Keratinocyte (primary cell): ENCODE measurements around the gene MARCOL. TPM values are rescaled to one million over a fixed set of nuclear protein-coding genes. Genes with fewer than 3 reads are reported as not detected.
"Not testable (repeated sequence)": the region's sequence is repeated elsewhere in the genome, so short reads cannot be mapped to it uniquely, and the experiment has no call there.

Experiments used
- DNase-seq: peaks from one replicate; pipeline ENCODE4 v3.0.0-alpha.2; 2011; ENCODE audit warnings: low read depth, missing footprints, low spot score
- FAIRE-seq: peaks from 2 replicates; lab custom pipeline; 2011; peaks lifted over from hg19 to GRCh38; lab: Jason Lieb, UNC
- H2AFZ ChIP-seq: 2 replicates; pipeline ENCODE4 v1.6.0; 2012; ENCODE audit warnings: low read length, control low read depth, inconsistent platforms; ENCODE audit not compliant: control insufficient read depth
- H3K27ac ChIP-seq: 2 replicates; pipeline ENCODE4 v1.5.1; 2011; ENCODE audit warnings: low read length; ENCODE audit not compliant: control insufficient read depth, insufficient read depth
- H3K27me3 ChIP-seq: 3 replicates; pipeline ENCODE4 v1.6.0; 2011; ENCODE audit warnings: low read length; ENCODE audit not compliant: control insufficient read depth, insufficient read depth; ENCODE audit errors: extremely low read depth
- H3K36me3 ChIP-seq, 2 experiments: 2 replicates in 1 of 2; 3 replicates in 1 of 2; pipeline ENCODE4 v1.5.1; 2011; ENCODE audit warnings: low read length in 2 of 2, mild to moderate bottlenecking in 1 of 2; ENCODE audit not compliant: control insufficient read depth in 2 of 2, insufficient read depth in 2 of 2; ENCODE audit errors: extremely low read depth in 1 of 2
- H3K4me1 ChIP-seq: 3 replicates; pipeline ENCODE4 v1.5.1; 2011; ENCODE audit warnings: low read length; ENCODE audit not compliant: control insufficient read depth, insufficient read depth; ENCODE audit errors: extremely low read depth
- H3K4me2 ChIP-seq: 3 replicates; pipeline ENCODE4 v1.6.0; 2011; ENCODE audit warnings: low read depth, low read length; ENCODE audit not compliant: control insufficient read depth, insufficient read depth; ENCODE audit errors: extremely low read depth
- H3K4me3 ChIP-seq, 3 experiments: fragments of 200-600 bp in 1 of 3; sonication (generic) in 1 of 3; 2 replicates in 2 of 3; 3 replicates in 1 of 3; pipeline ENCODE4 v1.5.1; 2011 to 2016; ENCODE audit warnings: low read length in 3 of 3, mild to moderate bottlenecking in 3 of 3, control low read depth in 2 of 3, inconsistent platforms in 1 of 3, low read depth in 1 of 3, mixed read lengths in 1 of 3, mixed run types in 1 of 3, moderate library complexity in 1 of 3; ENCODE audit not compliant: control insufficient read depth in 2 of 3, insufficient read depth in 2 of 3; ENCODE audit errors: extremely low read depth in 1 of 3
- H3K79me2 ChIP-seq: 2 replicates; pipeline ENCODE4 v1.6.0; 2012; ENCODE audit warnings: low read length; ENCODE audit not compliant: control insufficient read depth, insufficient read depth
- H3K9ac ChIP-seq: 3 replicates; pipeline ENCODE4 v1.6.0; 2011; ENCODE audit warnings: low read length; ENCODE audit not compliant: control insufficient read depth, insufficient read depth; ENCODE audit errors: extremely low read depth
- H3K9me1 ChIP-seq: 3 replicates; pipeline ENCODE4 v1.6.0; 2011; ENCODE audit warnings: low read length; ENCODE audit not compliant: control insufficient read depth, insufficient read depth; ENCODE audit errors: extremely low read depth
- H3K9me3 ChIP-seq: 2 replicates; pipeline ENCODE4 v1.5.1; 2012; ENCODE audit warnings: low read depth, low read length; ENCODE audit not compliant: control insufficient read depth
- H4K20me1 ChIP-seq: 3 replicates; pipeline ENCODE4 v1.6.0; 2011; ENCODE audit warnings: low read length; ENCODE audit not compliant: control insufficient read depth, insufficient read depth; ENCODE audit errors: extremely low read depth
- CTCF ChIP-seq, 3 experiments: IDR thresholded peaks in 1 of 3; conservative IDR thresholded peaks in 1 of 3; optimal IDR thresholded peaks in 1 of 3; 2 replicates in 2 of 3; 3 replicates in 1 of 3; pipeline versions ENCODE3 to v1.5.1; 2011; ENCODE audit warnings: low read length in 3 of 3, mild to moderate bottlenecking in 3 of 3, moderate library complexity in 2 of 3, control low read depth in 1 of 3, inconsistent platforms in 1 of 3; ENCODE audit not compliant: insufficient read depth in 2 of 3; ENCODE audit errors: extremely low read depth in 1 of 3
- EZH2 ChIP-seq: IDR thresholded peaks from one replicate; pipeline ENCODE4 v1.6.1; 2012; ENCODE audit warnings: inconsistent platforms, mild to moderate bottlenecking, low read length, moderate library complexity
- dilution Hi-C: fragments of 300-500 bp; cut with MboI; formaldehyde crosslinking; loops from one replicate; pipeline ENCODE4 v1.7.0; 2020; ENCODE audit warnings: low sequenced_read_pairs; ENCODE audit not compliant: extremely low pct_ligation_motif_present
- polyA plus RNA-seq, 5 experiments: library from polyadenylated mRNA; depleted of rRNA in 3 of 5; stranded (reverse) in 3 of 5; stranded (forward) in 1 of 5; unstranded in 1 of 5; fragments of >200 nt; gene quantifications; 1 replicate in 1 of 5; 2 replicates in 3 of 5; 3 replicates in 1 of 5; pipeline versions ENCODE4 v1.2.1 to v1.2.3, GENCODE V29; 2011 to 2012; ENCODE audit warnings: missing spikeins in 2 of 5, low read depth in 1 of 5, low replicate concordance in 1 of 5

The MARCOL gene
- polyA plus RNA-seq, 1 donor (not counting 4 experiments of a cell fraction or from before 2014, with no cell fraction given), result not detected

- Histone ChIP-seq H3K27ac (no peak within 1 kb of the TSS), H3K27me3 (no peaks in the 10 kb centered on the region), H3K4me3 (no peak within 1 kb of the TSS), H2AFZ (no peak within 1 kb of the TSS), H4K20me1 (no peaks in the 10 kb centered on the region), H3K9ac (no peak within 1 kb of the TSS), H3K79me2 (no peaks in the 10 kb centered on the region), H3K9me1 (no peaks in the 10 kb centered on the region), H3K9me3 (no peaks in the 10 kb centered on the region), H3K4me1 (no peaks in the 10 kb centered on the region), H3K36me3 (no peaks in the 10 kb centered on the region), H3K4me2 (no peak within 1 kb of the TSS)
- DNase-seq (no peak), FAIRE-seq (peak; percentile 17)
- TF ChIP-seq CTCF (optimal IDR thresholded peaks at IDR 0.05 in 1 of 3, IDR thresholded peaks at IDR 0.05 in 1 of 3, conservative IDR thresholded peaks at IDR 0.05 in 1 of 3; ENCODE audit: extremely low read depth in 1 of 3, insufficient read depth in 2 of 3, low read length in 3 of 3), result no peak
- no peak for TF ChIP-seq EZH2
- dilution Hi-C loops, result no loop called here
Observed at GRCh38 chr5:148268566-148268965, 30.2 kb downstream of the MARCOL start, which contains the start of gene SPINK13. SPINK13 (plus strand) TSS chr5:148268794; CDS start chr5:148270073, 1,279 bp downstream.

GRCh38 chr5:148275129-148275528 is 36.8 kb downstream of the MARCOL start:
- not testable (repeated sequence) for H3K9ac ChIP-seq, H3K4me2 ChIP-seq

GRCh38 chr5:148280893-148281292 is 42.6 kb downstream of the MARCOL start:
- not testable (repeated sequence) for FAIRE-seq, H2AFZ ChIP-seq

More at GRCh38 chr5:148275129-148275528, 36.8 kb downstream of the MARCOL start:
- H3K4me3 ChIP-seq, H3K9me1 ChIP-seq, H2AFZ ChIP-seq, H3K79me2 ChIP-seq, FAIRE-seq, H3K27me3 ChIP-seq, DNase-seq, dilution Hi-C loops, H3K36me3 ChIP-seq, H3K27ac ChIP-seq, H3K4me1 ChIP-seq, H4K20me1 ChIP-seq, H3K9me3 ChIP-seq: not testable (repeated sequence)

GRCh38 chr5:148281336-148281735 is 43.0 kb downstream of the MARCOL start:
- H3K9ac ChIP-seq, H2AFZ ChIP-seq, H3K27me3 ChIP-seq, H3K9me3 ChIP-seq, H3K27ac ChIP-seq, H4K20me1 ChIP-seq, H3K4me3 ChIP-seq, H3K36me3 ChIP-seq, FAIRE-seq, H3K4me2 ChIP-seq, dilution Hi-C loops, H3K79me2 ChIP-seq, DNase-seq, H3K9me1 ChIP-seq, H3K4me1 ChIP-seq: not testable (repeated sequence)

More at GRCh38 chr5:148280893-148281292, 42.6 kb downstream of the MARCOL start:
- H3K9me3 ChIP-seq, H3K36me3 ChIP-seq, H3K9me1 ChIP-seq, H3K27me3 ChIP-seq, dilution Hi-C loops, H3K79me2 ChIP-seq, H4K20me1 ChIP-seq, H3K4me2 ChIP-seq, H3K4me3 ChIP-seq, DNase-seq, H3K27ac ChIP-seq, H3K4me1 ChIP-seq, H3K9ac ChIP-seq: not testable (repeated sequence)
